Measurements from ENCODE around the gene SLC24A4. TPM values are rescaled to one million over a fixed set of nuclear protein-coding genes. Genes with fewer than 3 reads are reported as not detected.

Gene SLC24A4
- polyA plus RNA-seq, 1 donor from 2014 or later, result 0.17 TPM

DNA sequence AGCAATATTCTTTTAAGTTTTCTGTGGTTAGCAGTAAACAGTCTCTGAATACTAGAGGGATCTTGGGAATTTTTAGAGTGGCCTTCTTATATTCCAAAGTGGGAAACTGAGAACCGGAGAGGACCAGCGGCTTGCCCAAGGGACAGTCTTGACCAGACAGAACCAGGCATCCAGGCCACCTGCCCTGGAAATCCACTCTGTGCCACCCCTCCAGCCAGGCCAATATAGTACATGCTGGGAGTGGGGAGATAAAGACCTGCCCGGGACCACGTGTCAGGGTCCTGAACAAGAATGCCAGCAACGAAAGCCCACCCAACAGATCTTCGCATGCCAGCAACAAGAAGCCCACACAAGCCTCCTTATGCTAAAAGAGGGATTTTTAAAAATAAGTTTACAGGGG is 141.2 kb downstream of the SLC24A4 start:
- Histone ChIP-seq H3K36me3 (ENCODE audit: insufficient read depth, low read length) (no peaks in the 10 kb centered on the region), H2AFZ (ENCODE audit: low read depth, low read length) (no peak overlapping the region), H4K20me1 (ENCODE audit: insufficient read depth) (no peaks in the 10 kb centered on the region), H3K27ac (ENCODE audit: low read length) (no peak overlapping the region), H3K4me3 (ENCODE audit: low read length) (no peak overlapping the region), H3K9me2 (ENCODE audit: insufficient read depth, low read length) (no peaks in the 10 kb centered on the region), H3K4me2 (ENCODE audit: low read length) (no peak overlapping the region), H3K9me3 (ENCODE audit: low read length) (no peaks in the 10 kb centered on the region), H3K79me2 (replicated peaks; ENCODE audit: insufficient read depth, low read length) (no peaks in the 10 kb centered on the region), H3K27me3 (ENCODE audit: insufficient read depth, low read depth, low read length) (no peaks in the 10 kb centered on the region), H3F3A (ENCODE audit: insufficient read depth, low read length, poor library complexity, severe bottlenecking) (no peaks in the 10 kb centered on the region), H3K9ac (ENCODE audit: low read length) (no peak overlapping the region)
- TF ChIP-seq EZH2 (IDR thresholded peaks at IDR 0.05; ENCODE audit: borderline replicate concordance, insufficient read depth, low read length, poor library complexity, severe bottlenecking) (no peak), MXI1 (conservative IDR thresholded peaks at IDR 0.05; ENCODE audit: poor library complexity, severe bottlenecking) (no peak), TAF1 (IDR thresholded peaks at IDR 0.05; ENCODE audit: low read depth) (no peak), EP300 (conservative IDR thresholded peaks at IDR 0.05; ENCODE audit: poor library complexity, severe bottlenecking) (no peak)
- TF ChIP-seq, protein P1, sequence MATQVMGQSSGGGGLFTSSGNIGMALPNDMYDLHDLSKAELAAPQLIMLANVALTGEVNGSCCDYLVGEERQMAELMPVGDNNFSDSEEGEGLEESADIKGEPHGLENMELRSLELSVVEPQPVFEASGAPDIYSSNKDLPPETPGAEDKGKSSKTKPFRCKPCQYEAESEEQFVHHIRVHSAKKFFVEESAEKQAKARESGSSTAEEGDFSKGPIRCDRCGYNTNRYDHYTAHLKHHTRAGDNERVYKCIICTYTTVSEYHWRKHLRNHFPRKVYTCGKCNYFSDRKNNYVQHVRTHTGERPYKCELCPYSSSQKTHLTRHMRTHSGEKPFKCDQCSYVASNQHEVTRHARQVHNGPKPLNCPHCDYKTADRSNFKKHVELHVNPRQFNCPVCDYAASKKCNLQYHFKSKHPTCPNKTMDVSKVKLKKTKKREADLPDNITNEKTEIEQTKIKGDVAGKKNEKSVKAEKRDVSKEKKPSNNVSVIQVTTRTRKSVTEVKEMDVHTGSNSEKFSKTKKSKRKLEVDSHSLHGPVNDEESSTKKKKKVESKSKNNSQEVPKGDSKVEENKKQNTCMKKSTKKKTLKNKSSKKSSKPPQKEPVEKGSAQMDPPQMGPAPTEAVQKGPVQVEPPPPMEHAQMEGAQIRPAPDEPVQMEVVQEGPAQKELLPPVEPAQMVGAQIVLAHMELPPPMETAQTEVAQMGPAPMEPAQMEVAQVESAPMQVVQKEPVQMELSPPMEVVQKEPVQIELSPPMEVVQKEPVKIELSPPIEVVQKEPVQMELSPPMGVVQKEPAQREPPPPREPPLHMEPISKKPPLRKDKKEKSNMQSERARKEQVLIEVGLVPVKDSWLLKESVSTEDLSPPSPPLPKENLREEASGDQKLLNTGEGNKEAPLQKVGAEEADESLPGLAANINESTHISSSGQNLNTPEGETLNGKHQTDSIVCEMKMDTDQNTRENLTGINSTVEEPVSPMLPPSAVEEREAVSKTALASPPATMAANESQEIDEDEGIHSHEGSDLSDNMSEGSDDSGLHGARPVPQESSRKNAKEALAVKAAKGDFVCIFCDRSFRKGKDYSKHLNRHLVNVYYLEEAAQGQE (IDR thresholded peaks at IDR 0.05; ENCODE audit: borderline replicate concordance), result no peak
- TF ChIP-seq, protein P2, sequence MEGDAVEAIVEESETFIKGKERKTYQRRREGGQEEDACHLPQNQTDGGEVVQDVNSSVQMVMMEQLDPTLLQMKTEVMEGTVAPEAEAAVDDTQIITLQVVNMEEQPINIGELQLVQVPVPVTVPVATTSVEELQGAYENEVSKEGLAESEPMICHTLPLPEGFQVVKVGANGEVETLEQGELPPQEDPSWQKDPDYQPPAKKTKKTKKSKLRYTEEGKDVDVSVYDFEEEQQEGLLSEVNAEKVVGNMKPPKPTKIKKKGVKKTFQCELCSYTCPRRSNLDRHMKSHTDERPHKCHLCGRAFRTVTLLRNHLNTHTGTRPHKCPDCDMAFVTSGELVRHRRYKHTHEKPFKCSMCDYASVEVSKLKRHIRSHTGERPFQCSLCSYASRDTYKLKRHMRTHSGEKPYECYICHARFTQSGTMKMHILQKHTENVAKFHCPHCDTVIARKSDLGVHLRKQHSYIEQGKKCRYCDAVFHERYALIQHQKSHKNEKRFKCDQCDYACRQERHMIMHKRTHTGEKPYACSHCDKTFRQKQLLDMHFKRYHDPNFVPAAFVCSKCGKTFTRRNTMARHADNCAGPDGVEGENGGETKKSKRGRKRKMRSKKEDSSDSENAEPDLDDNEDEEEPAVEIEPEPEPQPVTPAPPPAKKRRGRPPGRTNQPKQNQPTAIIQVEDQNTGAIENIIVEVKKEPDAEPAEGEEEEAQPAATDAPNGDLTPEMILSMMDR (IDR thresholded peaks at IDR 0.05; ENCODE audit: poor library complexity, severe bottlenecking), result no peak

DNA sequence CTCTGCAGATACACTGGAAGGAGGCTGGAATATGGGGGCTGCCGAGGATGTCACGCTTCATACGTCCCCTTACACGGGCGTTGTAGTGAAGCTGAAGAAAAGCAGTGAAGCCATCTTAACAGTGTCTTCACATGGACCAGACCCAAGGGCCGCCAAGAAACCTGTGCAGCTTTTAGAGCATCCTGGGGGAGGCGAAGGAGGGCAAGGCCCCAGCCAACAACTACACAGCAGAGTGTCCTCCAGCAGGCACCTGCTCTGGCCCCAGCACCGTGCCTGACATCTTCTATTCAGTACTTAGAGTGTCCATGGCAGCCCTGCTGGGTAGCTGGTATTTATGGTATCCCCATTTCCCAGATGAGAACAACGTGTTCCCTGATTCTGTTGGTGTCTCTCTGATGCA is 141.8 kb downstream of the SLC24A4 start:
- H3K9ac ChIP-seq (ENCODE audit: low read length), result no peak overlapping the region
- no peaks in the 10 kb centered on the region for H3K9me2 ChIP-seq (ENCODE audit: insufficient read depth, low read length)
- no peaks in the 10 kb centered on the region for H3K79me2 ChIP-seq (replicated peaks; ENCODE audit: insufficient read depth, low read length)
- H3K4me3 ChIP-seq (ENCODE audit: low read length), result no peak overlapping the region
- H3F3A ChIP-seq (ENCODE audit: insufficient read depth, low read length, poor library complexity, severe bottlenecking), result no peaks in the 10 kb centered on the region
- H3K9me3 ChIP-seq (ENCODE audit: low read length), result no peaks in the 10 kb centered on the region
- no peak overlapping the region for H2AFZ ChIP-seq (ENCODE audit: low read depth, low read length)
- no peaks in the 10 kb centered on the region for H3K36me3 ChIP-seq (ENCODE audit: insufficient read depth, low read length)
- no peaks in the 10 kb centered on the region for H3K27me3 ChIP-seq (ENCODE audit: insufficient read depth, low read depth, low read length)
- no peak for TF ChIP-seq EP300 (conservative IDR thresholded peaks at IDR 0.05; ENCODE audit: poor library complexity, severe bottlenecking)
- TF ChIP-seq, protein P2 (IDR thresholded peaks at IDR 0.05; ENCODE audit: poor library complexity, severe bottlenecking), result no peak
- TF ChIP-seq, protein P1 (IDR thresholded peaks at IDR 0.05; ENCODE audit: borderline replicate concordance), result no peak
- no peak for TF ChIP-seq TAF1 (IDR thresholded peaks at IDR 0.05; ENCODE audit: low read depth)
- TF ChIP-seq POLR2AphosphoS5 (IDR thresholded peaks at IDR 0.05), result no peak
- no peak for TF ChIP-seq RAD21 (conservative IDR thresholded peaks at IDR 0.05)
- no peak for TF ChIP-seq SMC3 (conservative IDR thresholded peaks at IDR 0.05; ENCODE audit: poor library complexity)
- TF ChIP-seq MXI1 (conservative IDR thresholded peaks at IDR 0.05; ENCODE audit: poor library complexity, severe bottlenecking), result no peak
- TF ChIP-seq EZH2 (IDR thresholded peaks at IDR 0.05; ENCODE audit: borderline replicate concordance, insufficient read depth, low read length, poor library complexity, severe bottlenecking), result no peak
- H3K4me2 ChIP-seq (ENCODE audit: low read length), result no peak overlapping the region
- no peak overlapping the region for H3K27ac ChIP-seq (ENCODE audit: low read length)
- no peaks in the 10 kb centered on the region for H4K20me1 ChIP-seq (ENCODE audit: insufficient read depth)

Measured in neural cell (in vitro differentiated cells).